ENCODE measurements around the gene LZTFL1. TPM values are rescaled to one million over a fixed set of nuclear protein-coding genes. Genes with fewer than 3 reads are reported as not detected.

The LZTFL1 gene
- total and polyA plus RNA-seq, 2 donors (not counting 3 experiments of a cell fraction or from before 2014, with no cell fraction given), result 18.2 to 26.1 TPM

DNA sequence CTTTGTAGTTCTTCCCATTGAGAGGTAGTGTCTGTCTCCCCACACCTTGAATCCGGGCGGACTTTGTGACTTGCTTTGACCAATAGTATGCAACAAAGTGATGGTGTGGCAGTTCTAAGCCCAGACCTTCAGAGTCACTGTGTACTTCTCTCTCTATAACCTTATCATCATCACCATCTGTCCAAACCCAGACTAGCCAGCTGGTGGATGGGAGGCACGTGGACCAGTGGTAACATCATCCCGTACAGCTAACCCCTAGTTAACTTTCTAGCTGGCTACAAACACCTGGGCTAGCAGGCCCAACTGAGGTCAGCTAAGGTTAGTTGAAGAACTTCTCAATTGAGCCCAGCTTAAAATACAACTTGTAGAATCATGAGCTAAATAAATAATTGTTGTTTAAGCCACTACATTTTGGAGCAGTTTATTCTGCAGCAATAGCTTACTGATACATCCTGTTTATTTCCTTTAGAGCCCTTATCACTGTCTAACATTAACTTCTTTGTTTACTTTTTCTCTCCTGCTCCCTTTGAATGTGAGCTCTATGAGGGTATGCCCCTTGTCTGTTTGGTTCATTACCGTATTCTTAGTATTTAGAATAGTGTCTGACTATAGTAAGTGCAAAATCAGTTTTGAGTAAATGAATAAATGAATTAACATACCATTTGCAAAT is 32.9 kb upstream of the LZTFL1 start:
- POLR2A ChIA-PET, result no interaction called here
- no peak overlapping the region for H2AFZ ChIP-seq (ENCODE audit: low read depth, low read length)
- CTCF ChIA-PET, result interaction anchor here (0.7 kb wide), 1 partner anchor 11 kb away, joined by 3 read pairs; the partner anchor contains the start of gene CCR9
- H3K4me3 ChIP-seq (replicated peaks in 1 of 3; ENCODE audit: insufficient read depth in 1 of 3, low read depth in 1 of 3, low read length in 3 of 3), result no peak overlapping the region
- FAIRE-seq, result no peak
- no peaks in the 10 kb centered on the region for H4K20me1 ChIP-seq (replicated peaks; ENCODE audit: control insufficient read depth, extremely low read depth, insufficient read depth, low read length)
- BruUV-seq (replicated peaks), result no TSS peak
- no peak overlapping the region for H3K9ac ChIP-seq (replicated peaks; ENCODE audit: extremely low read depth, insufficient read depth, low read length)
- H3K4me1 ChIP-seq (ENCODE audit: control insufficient read depth, extremely low read depth, insufficient read depth, low read length), result no peaks in the 10 kb centered on the region
- peaks cover 5 to 8% of the 10 kb centered on the region in 2 experiments for H3K27me3 ChIP-seq (ENCODE audit: control insufficient read depth in 2 of 2, insufficient read depth in 2 of 2, low read length in 2 of 2)
- H3K9me1 ChIP-seq (replicated peaks; ENCODE audit: control insufficient read depth, extremely low read depth, insufficient read depth, low read length), result no peaks in the 10 kb centered on the region
- no peaks in the 10 kb centered on the region for H3K79me2 ChIP-seq (ENCODE audit: control insufficient read depth, insufficient read depth, low read length)
- no peaks in the 10 kb centered on the region for H3K9me3 ChIP-seq (replicated peaks; ENCODE audit: control insufficient read depth, insufficient read depth, low read length)
- no peak overlapping the region for H3K4me2 ChIP-seq (ENCODE audit: insufficient read depth, low read length)
- dilution Hi-C loops (cut with MboI; ENCODE audit: extremely low pct_ligation_motif_present, low sequenced_read_pairs) (no loop called here), intact Hi-C loops (cut with micrococcal nuclease) (no loop called here)
- TF ChIP-seq FOS (IDR thresholded peaks at IDR 0.05; ENCODE audit: borderline replicate concordance, insufficient read depth, low read length) (no peak), POLR2A (IDR thresholded peaks at IDR 0.05; ENCODE audit: low read depth, low read length) (no peak), GATA2 (IDR thresholded peaks at IDR 0.05; ENCODE audit: insufficient read depth, insufficient read length, low read depth, low read length) (no peak), MYC (IDR thresholded peaks at IDR 0.05; ENCODE audit: low read depth, low read length) (no peak), EZH2 (IDR thresholded peaks at IDR 0.05; ENCODE audit: borderline replicate concordance, low read depth, low read length, severe bottlenecking) (no peak), POLR2AphosphoS5 (IDR thresholded peaks at IDR 0.05; ENCODE audit: insufficient read depth, low read depth, low read length) (no peak), JUN (IDR thresholded peaks at IDR 0.05; ENCODE audit: borderline replicate concordance, insufficient read depth, insufficient read length, low read depth) (no peak)
- TF ChIP-seq, protein P1, sequence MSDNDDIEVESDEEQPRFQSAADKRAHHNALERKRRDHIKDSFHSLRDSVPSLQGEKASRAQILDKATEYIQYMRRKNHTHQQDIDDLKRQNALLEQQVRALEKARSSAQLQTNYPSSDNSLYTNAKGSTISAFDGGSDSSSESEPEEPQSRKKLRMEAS (IDR thresholded peaks at IDR 0.05; ENCODE audit: insufficient read depth, insufficient read length), result no peak
- TF ChIP-seq, protein P2, sequence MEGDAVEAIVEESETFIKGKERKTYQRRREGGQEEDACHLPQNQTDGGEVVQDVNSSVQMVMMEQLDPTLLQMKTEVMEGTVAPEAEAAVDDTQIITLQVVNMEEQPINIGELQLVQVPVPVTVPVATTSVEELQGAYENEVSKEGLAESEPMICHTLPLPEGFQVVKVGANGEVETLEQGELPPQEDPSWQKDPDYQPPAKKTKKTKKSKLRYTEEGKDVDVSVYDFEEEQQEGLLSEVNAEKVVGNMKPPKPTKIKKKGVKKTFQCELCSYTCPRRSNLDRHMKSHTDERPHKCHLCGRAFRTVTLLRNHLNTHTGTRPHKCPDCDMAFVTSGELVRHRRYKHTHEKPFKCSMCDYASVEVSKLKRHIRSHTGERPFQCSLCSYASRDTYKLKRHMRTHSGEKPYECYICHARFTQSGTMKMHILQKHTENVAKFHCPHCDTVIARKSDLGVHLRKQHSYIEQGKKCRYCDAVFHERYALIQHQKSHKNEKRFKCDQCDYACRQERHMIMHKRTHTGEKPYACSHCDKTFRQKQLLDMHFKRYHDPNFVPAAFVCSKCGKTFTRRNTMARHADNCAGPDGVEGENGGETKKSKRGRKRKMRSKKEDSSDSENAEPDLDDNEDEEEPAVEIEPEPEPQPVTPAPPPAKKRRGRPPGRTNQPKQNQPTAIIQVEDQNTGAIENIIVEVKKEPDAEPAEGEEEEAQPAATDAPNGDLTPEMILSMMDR (IDR thresholded peaks at IDR 0.05; ENCODE audit: extremely low read depth in 1 of 2, insufficient read depth in 1 of 2, low read depth in 1 of 2, low read length in 2 of 2), result no peak
- H3K27ac ChIP-seq (ENCODE audit: insufficient read depth, low read depth, low read length), result no peak overlapping the region
- DNase-seq (ENCODE audit: low read depth, low spot score), result no peak
- no peaks in the 10 kb centered on the region for H3K36me3 ChIP-seq (ENCODE audit: control insufficient read depth in 2 of 2, extremely low read depth in 1 of 2, insufficient read depth in 2 of 2, low read length in 2 of 2)
